Measurements from ENCODE around the gene TNFRSF25.

The TNFRSF25 gene

GRCh38 chr1:6414443-6414844 lies 51.5 kb downstream of the TNFRSF25 start:
- DNase-seq: no peak

DNA sequence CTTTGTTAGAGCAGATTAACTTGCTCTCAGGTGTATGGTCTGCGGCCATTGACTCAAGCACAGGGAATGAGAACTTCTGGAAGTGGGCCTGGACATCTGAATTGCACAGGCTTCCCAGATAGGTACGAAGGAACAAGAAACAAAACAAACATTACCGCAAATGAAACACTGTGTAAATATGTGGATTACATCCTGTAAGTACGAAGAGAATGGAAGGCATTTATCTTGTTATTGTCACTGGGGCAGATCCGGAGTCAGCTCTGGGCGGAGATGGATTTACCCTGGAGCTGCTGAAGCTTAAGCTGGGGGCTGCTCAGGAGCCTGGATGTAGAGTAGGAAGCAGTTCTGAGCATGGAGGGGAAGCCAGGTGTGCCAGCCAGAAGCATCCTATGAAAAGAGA lies 53.1 kb downstream of the TNFRSF25 start:
- peak; percentile 70 for DNase-seq

Data from NCI-H2081 treated with DMSO at 0.1 percent for 48 hours (cell line).